ENCODE measurements around the gene MCUR1.
A peak's percentile ranks its signal among the peaks of the same experiment; 100 is the strongest.

MCUR1 gene

GRCh38 chr6:13825871-13826270 is 11.5 kb upstream of the MCUR1 start:
- no peak for TF ChIP-seq CTCF (IDR thresholded peaks at IDR 0.05; ENCODE audit: extremely low read depth, missing control alignments)
- no peak for DNase-seq (ENCODE audit: low spot score)

- no peak for DNase-seq (ENCODE audit: low spot score)
Observed at GRCh38 chr6:13818341-13818740, 4.0 kb upstream of the MCUR1 start.

GRCh38 chr6:13814938-13815575 is 700 bp upstream of the MCUR1 start:
- peak; percentile 20 for DNase-seq (ENCODE audit: low spot score)
- no peak for TF ChIP-seq CTCF (IDR thresholded peaks at IDR 0.05; ENCODE audit: extremely low read depth, missing control alignments)

More at GRCh38 chr6:13818341-13818740, 4.0 kb upstream of the MCUR1 start:
- no peak for TF ChIP-seq CTCF (IDR thresholded peaks at IDR 0.05; ENCODE audit: extremely low read depth, missing control alignments)

GRCh38 chr6:13813621-13814175 is 659 bp downstream of the MCUR1 start:
- no peak for TF ChIP-seq CTCF (IDR thresholded peaks at IDR 0.05; ENCODE audit: extremely low read depth, missing control alignments)
- no peak for DNase-seq (ENCODE audit: low spot score)

GRCh38 chr6:13813026-13813425 is 1.3 kb downstream of the MCUR1 start:
- TF ChIP-seq CTCF (IDR thresholded peaks at IDR 0.05; ENCODE audit: extremely low read depth, missing control alignments): no peak
- no peak for DNase-seq (ENCODE audit: low spot score)

GRCh38 chr6:13812359-13812642 is 2.1 kb downstream of the MCUR1 start:
- TF ChIP-seq CTCF (IDR thresholded peaks at IDR 0.05; ENCODE audit: extremely low read depth, missing control alignments): no peak
- no peak for DNase-seq (ENCODE audit: low spot score)

- no peak for TF ChIP-seq CTCF (IDR thresholded peaks at IDR 0.05; ENCODE audit: extremely low read depth, missing control alignments)
- no peak for DNase-seq (ENCODE audit: low spot score)
Observed at GRCh38 chr6:13811627-13812358, 2.6 kb downstream of the MCUR1 start.

Measured in GM20000 (cell line).